Esophagus squamous epithelium (tissue), 5 donors: ENCODE measurements around the gene MEX3C. TPM values are rescaled to one million over a fixed set of nuclear protein-coding genes. Genes with fewer than 3 reads are reported as not detected.
A peak's percentile ranks its signal among the peaks of the same experiment; 100 is the strongest.

Experiments used
- DNase-seq: peaks from one replicate; lab custom pipeline; 2025; lab: John Stamatoyannopoulos, UW
- H3K27ac ChIP-seq, 4 donors: fragments of 200-600 bp; sonication (generic); one replicate each; pipeline ENCODE4 v1.5.1; 2016 to 2019; ENCODE audit warnings: mild to moderate bottlenecking in 1 of 4
- H3K27me3 ChIP-seq, 4 donors: fragments of 200-600 bp; sonication (generic); 1 replicate in 3 of 4; 2 replicates in 1 of 4; pipeline versions ENCODE4 v1.5.1 to v1.6.0; 2017 to 2021; ENCODE audit warnings: antibody characterized with exemption in 1 of 4
- H3K36me3 ChIP-seq, 3 donors: fragments of 200-600 bp; sonication (generic); one replicate each; pipeline ENCODE4 v1.5.1; 2016 to 2019
- H3K4me1 ChIP-seq, 3 donors: fragments of 200-600 bp; sonication (generic); one replicate each; pipeline ENCODE4 v1.5.1; 2017 to 2019
- H3K4me3 ChIP-seq, 4 donors: fragments of 200-600 bp; sonication (generic); 1 replicate in 3 of 4; 2 replicates in 1 of 4; pipeline ENCODE4 v1.5.1; 2016 to 2019; ENCODE audit warnings: mild to moderate bottlenecking in 2 of 4, moderate library complexity in 1 of 4
- H3K9me3 ChIP-seq, 3 donors: fragments of 200-600 bp; sonication (generic); one replicate each; pipeline ENCODE4 v1.5.1; 2016 to 2019
- CTCF ChIP-seq, 6 experiments: fragments of 450-650 bp in 4 of 6; fragments of 200-600 bp in 2 of 6; sonication (generic) in 2 of 6; IDR thresholded peaks; one replicate each; pipeline ENCODE4 v1.5.1; 2016 to 2019; ENCODE audit warnings: antibody characterized with exemption in 6 of 6, mild to moderate bottlenecking in 4 of 6, moderate library complexity in 4 of 6
- POLR2A ChIP-seq, 4 donors: fragments of 450-650 bp; IDR thresholded peaks; one replicate each; pipeline ENCODE4 v1.6.1; 2017; ENCODE audit warnings: antibody characterized with exemption in 4 of 4, mild to moderate bottlenecking in 4 of 4, moderate library complexity in 3 of 4
- WGBS, 2 donors: methylation state at CpG; one replicate each; pipeline ENCODE4 v1.1.5; 2018; 5-methylcytosine and 5-hydroxymethylcytosine counted together
- intact Hi-C: fragments of 100-400 bp; cut with DNase I; formaldehyde crosslinking; loops from one replicate; pipeline ENCODE4 v1.15.0; 2022
- total RNA-seq, 4 donors: library from RNA; depleted of rRNA; stranded (reverse); fragments of >200 nt; gene quantifications; one replicate each; pipeline ENCODE4 v1.1.0, GENCODE V29; 2016
- donor health status: DM: yes; HTN: yes; CAD: no.

The MEX3C gene
- total RNA-seq, 4 donors from 2014 or later, result 13.5 to 26.5 (median 21.4) TPM

GRCh38 chr18:51192026-51192425, 5.5 kb downstream of the MEX3C start:
- H3K27me3 ChIP-seq, result no peaks in the 10 kb centered on the region
- H3K36me3 ChIP-seq, result no peaks in the 10 kb centered on the region
- DNase-seq, result no peak
- intact Hi-C loops, result no loop called here
- no peaks in the 10 kb centered on the region for H3K9me3 ChIP-seq
- peaks cover 0 to 83% (median 28%) of the 10 kb centered on the region in 3 donors for H3K4me1 ChIP-seq
- WGBS, 2 donors, result 78 to 80% methylated on average over 2 of the region's 2 CpGs
- peak overlapping the region in 1 of 4 donors; percentile 6 for H3K27ac ChIP-seq
- H3K4me3 ChIP-seq, result no peak overlapping the region
- no peak for TF ChIP-seq POLR2A (IDR thresholded peaks at IDR 0.05)
- TF ChIP-seq CTCF (IDR thresholded peaks at IDR 0.05), result no peak

DNA sequence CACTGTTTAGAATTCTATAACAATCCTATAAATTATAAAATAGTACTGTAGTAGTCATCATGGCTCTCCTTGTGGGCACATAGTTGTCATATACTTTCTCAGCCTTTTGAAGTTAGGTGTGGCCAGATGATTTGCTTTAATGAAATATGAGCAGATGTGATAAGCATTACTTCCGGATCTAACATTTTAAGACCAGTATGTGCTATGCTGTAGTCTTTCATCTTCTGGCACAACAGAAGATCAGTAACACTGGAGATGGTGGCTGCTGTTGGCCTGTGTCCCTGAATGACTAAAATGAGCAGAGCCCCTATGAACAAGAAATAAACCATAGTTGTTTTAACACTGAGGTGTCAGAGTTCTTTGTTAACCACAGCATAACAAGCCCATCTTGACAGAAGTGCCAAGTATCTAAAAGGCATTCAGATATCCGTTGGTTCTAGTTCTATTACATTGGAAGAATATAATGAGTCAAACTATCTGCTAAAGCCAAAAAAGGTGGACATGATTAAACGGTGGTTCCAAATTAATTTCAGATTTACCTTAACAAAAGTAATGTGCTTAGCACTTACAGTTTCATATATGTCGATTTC, 6.3 kb downstream of the MEX3C start:
- peak overlapping the region in 1 of 4 donors; percentile 6 for H3K27ac ChIP-seq
- no peak for DNase-seq
- intact Hi-C loops, result no loop called here
- WGBS, 2 donors, result 35 to 39% methylated on average over 4 of the region's 4 CpGs
- no peaks in the 10 kb centered on the region for H3K27me3 ChIP-seq
- H3K4me3 ChIP-seq, result no peak overlapping the region
- no peaks in the 10 kb centered on the region for H3K9me3 ChIP-seq
- TF ChIP-seq CTCF (IDR thresholded peaks at IDR 0.05) (no peak), POLR2A (IDR thresholded peaks at IDR 0.05) (no peak)
- peaks cover 0 to 86% (median 28%) of the 10 kb centered on the region in 3 donors for H3K4me1 ChIP-seq
- no peaks in the 10 kb centered on the region for H3K36me3 ChIP-seq

GRCh38 chr18:51190000-51190399, 7.5 kb downstream of the MEX3C start:
- Histone ChIP-seq H3K27me3 (no peaks in the 10 kb centered on the region), H3K27ac (no peak overlapping the region), H3K4me3 (no peak overlapping the region), H3K9me3 (no peaks in the 10 kb centered on the region), H3K4me1 (peaks cover 0 to 79% (median 25%) of the 10 kb centered on the region in 3 donors), H3K36me3 (peaks cover 0 to 6% (median 0%) of the 10 kb centered on the region in 3 donors)
- TF ChIP-seq POLR2A (IDR thresholded peaks at IDR 0.05) (no peak), CTCF (IDR thresholded peaks at IDR 0.05) (no peak)
- DNase-seq, result no peak
- intact Hi-C loops, result no loop called here

DNA sequence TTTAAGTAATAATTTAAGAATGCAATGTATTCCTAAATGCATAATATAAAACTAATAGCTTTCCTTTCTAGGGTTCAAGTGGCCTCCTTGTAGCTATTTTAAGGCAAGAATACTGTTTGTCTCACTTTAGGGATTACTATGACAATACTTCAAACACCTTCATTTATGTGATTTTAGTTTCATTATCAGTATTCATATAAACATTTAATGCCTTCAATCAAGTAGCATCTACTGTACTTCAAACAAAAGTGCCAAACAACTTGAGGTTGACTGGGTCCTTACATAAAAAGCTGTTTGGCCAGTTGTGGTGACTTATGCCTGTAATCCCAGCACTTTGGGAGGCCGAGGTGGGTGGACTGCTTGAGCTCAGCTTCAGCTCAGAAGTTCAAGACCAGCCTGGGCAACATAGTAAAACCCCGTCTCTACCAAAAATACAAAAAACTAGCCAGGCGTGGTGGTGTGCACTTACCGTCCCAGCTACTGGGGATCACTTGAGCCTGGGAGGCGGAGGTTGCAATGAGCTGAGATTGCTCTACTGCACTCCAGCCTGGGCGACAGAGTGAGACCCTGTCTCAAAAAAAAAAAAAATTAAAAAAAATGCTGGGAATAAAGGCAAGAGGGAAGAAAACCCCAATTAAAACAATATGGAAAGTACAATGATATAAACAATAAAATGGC, 9.3 kb downstream of the MEX3C start:
- intact Hi-C loops, result no loop called here
- 70 to 100% methylated on average over 2 to 4 of the region's 6 CpGs for WGBS, 2 donors
- Histone ChIP-seq H3K27me3 (no peaks in the 10 kb centered on the region), H3K36me3 (peaks cover 0 to 6% (median 0%) of the 10 kb centered on the region in 3 donors), H3K27ac (peak overlapping the region in 1 of 4 donors; percentile 1), H3K4me1 (peaks cover 0 to 60% (median 18%) of the 10 kb centered on the region in 3 donors), H3K4me3 (no peak overlapping the region), H3K9me3 (no peaks in the 10 kb centered on the region)
- no peak for DNase-seq
- TF ChIP-seq CTCF (IDR thresholded peaks at IDR 0.05) (no peak), POLR2A (IDR thresholded peaks at IDR 0.05) (no peak)

- H3K27me3 ChIP-seq, result no peaks in the 10 kb centered on the region
- H3K4me1 ChIP-seq, result peaks cover 0 to 37% (median 7%) of the 10 kb centered on the region in 3 donors
- H3K27ac ChIP-seq, result no peak overlapping the region
- DNase-seq, result no peak
- H3K9me3 ChIP-seq, result no peaks in the 10 kb centered on the region
- TF ChIP-seq CTCF (IDR thresholded peaks at IDR 0.05) (no peak), POLR2A (IDR thresholded peaks at IDR 0.05) (no peak)
- H3K4me3 ChIP-seq, result no peak overlapping the region
- intact Hi-C loops, result no loop called here
- 86 to 100% methylated on average over 1 of the region's 1 CpG for WGBS, 2 donors
- peaks cover 0 to 6% (median 0%) of the 10 kb centered on the region in 3 donors for H3K36me3 ChIP-seq
These were observed 12.4 kb downstream of the MEX3C start for GRCh38 chr18:51185075-51185474.
